GM19239 (cell line): ENCODE measurements around the gene GRAMD1B.
"Not testable (repeated sequence)": the region's sequence is repeated elsewhere in the genome, so short reads cannot be mapped to it uniquely, and the experiment has no call there.

Experiments
- DNase-seq: peaks from one replicate; pipeline ENCODE4 v3.0.0; 2011; ENCODE audit warnings: low spot score; ENCODE audit not compliant: insufficient read length
- FAIRE-seq: peaks from 2 replicates; lab custom pipeline; 2011; peaks lifted over from hg19 to GRCh38; lab: Jason Lieb, UNC

The GRAMD1B gene

DNA sequence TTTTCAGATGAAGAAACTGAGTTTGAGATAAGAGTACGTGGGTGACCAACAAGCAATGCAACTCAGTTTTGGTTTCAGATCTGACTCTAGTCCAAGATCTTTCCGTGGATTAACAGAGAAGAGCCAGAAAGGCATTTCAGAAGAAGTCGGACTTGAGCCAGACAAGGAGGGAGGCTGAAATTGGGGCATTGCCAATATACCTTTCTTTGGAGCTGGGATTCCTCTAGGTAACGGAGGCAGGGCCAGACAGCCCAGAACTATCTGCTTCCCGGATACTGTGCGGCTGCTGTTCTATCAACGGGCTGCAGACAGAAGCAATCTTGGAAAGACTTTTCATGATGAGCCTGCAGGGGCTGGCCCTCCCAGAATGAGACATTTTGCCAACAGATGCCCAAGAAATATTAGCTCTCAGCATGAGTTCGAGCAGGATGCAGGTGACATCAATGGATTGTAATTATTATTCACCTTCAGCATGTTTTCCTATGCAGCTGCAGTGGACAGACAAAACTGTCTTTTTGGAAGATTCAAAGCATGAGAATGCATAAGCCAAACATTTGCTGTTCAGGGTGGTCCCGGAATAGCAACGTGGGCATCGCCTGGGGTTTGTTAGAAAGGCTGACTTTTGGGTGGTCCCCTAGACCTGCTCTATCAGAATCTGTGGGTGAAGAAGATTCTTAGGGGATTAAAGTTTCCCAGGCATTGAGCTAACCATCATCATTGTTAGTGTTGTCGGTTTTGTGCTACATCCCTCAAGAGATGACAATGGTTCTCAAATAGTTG lies 128.7 kb downstream of the GRAMD1B start:
- no peak for FAIRE-seq
- no peak for DNase-seq

DNA sequence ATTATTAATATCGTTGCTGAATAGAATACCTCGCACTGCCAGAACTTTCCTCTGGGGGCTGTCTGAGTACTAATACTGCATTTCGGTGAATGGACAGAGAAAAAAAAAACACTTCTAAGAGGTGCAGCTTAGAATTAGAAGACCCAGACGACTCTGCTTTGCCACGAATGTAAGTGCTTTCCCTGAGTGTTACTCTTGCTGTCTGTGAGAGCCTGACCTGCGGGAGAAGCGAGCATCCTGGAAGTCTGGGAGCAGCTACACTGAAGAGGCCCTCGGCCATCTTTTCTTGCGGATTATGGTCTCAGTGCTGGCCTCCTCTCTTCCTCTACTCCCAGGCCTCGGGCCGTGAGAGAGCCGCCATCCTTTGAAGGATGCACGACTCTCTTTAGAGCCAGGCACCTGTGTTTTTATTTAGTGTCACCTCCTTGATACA lies 129.5 kb downstream of the GRAMD1B start:
- no peak for FAIRE-seq
- no peak for DNase-seq

- DNase-seq (no peak), FAIRE-seq (no peak)
Observed at GRCh38 chr11:123560006-123560405, 129.9 kb downstream of the GRAMD1B start.

DNA sequence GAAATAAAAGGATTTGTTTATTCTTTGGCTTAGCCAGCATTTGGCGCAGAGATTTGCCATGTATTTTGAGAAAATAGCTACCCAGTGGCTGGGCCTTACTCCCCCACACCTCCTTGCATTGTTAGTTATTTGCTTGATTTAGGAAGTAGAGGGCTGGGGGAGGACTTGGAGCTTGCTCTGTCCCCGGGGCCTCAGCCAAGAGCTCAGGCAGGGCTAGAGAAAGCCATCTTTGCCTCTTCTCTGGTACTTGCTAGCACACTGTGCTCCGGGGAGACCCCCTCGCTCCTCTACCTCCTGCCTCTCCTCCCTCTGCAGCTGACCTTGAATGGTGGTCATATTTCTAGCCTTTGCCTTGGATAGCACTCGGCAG lies 131.3 kb downstream of the GRAMD1B start:
- no peak for DNase-seq
- no peak for FAIRE-seq

GRCh38 chr11:123562158-123562557 lies 132.1 kb downstream of the GRAMD1B start:
- FAIRE-seq = no peak

DNA sequence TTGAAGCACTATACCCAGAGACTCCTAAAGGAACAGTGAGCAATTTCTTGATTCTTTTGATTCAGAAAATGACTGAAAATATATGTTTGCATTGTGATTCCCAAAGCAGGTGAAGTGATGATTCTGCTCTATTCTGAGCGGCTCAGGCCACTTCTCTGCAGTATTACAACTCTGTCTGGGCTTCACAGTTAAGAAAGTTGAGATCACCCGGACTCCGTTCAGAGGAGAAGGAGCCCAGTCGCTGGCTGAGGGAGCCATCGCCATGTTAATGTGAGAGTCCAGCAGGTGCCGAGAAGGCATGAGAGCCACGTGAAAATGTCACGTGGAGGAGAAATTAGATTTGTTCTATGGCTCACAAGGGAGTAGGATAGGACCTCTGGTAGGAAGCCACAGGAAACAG lies 132.8 kb downstream of the GRAMD1B start:
- no peak for DNase-seq
- FAIRE-seq = no peak

More at GRCh38 chr11:123562158-123562557, 132.1 kb downstream of the GRAMD1B start:
- DNase-seq = no peak

- FAIRE-seq = no peak
- no peak for DNase-seq
Observed at GRCh38 chr11:123564221-123564620, 134.2 kb downstream of the GRAMD1B start.

- DNase-seq = no peak
- no peak for FAIRE-seq
Observed at GRCh38 chr11:123566852-123567251, 136.8 kb downstream of the GRAMD1B start.

GRCh38 chr11:123567466-123567865 lies 137.4 kb downstream of the GRAMD1B start:
- FAIRE-seq = no peak

GRCh38 chr11:123568367-123568870 lies 138.3 kb downstream of the GRAMD1B start:
- no peak for FAIRE-seq

More at GRCh38 chr11:123567466-123567865, 137.4 kb downstream of the GRAMD1B start:
- no peak for DNase-seq

GRCh38 chr11:123569393-123569792 lies 139.3 kb downstream of the GRAMD1B start:
- no peak for DNase-seq
- no peak for FAIRE-seq

More at GRCh38 chr11:123568367-123568870, 138.3 kb downstream of the GRAMD1B start:
- DNase-seq = no peak

DNA sequence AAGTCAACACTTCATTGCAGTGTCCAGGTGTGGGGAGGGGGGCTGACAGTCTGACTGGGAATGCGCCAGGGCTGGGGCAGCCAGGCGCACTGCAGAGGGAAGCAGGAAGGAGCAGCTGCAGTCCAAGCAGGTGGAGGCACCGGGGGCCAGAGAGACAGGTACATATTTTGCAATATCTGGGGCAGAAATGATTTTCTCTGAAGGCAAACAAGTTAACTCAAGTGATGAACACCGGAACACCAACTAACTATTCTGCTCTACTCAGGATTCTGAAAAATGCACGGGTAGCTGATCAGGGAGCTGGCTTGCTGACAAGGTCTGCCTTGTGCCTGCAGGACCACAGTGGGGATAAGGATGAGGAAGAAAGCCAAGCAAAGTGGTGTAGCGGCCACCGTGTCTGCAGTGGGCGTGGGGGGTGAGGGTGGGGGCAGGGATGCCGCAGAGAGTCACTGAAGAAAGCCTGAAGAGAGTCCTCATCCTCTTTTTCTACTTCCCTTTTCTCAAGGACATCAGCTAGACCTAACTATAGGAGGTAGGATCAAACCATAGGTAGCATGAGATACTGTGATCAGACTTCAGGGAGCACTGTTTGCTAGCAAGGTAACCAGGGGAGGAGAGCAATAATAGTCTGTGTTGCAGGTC lies 141.0 kb downstream of the GRAMD1B start:
- DNase-seq (no peak), FAIRE-seq (no peak)

DNA sequence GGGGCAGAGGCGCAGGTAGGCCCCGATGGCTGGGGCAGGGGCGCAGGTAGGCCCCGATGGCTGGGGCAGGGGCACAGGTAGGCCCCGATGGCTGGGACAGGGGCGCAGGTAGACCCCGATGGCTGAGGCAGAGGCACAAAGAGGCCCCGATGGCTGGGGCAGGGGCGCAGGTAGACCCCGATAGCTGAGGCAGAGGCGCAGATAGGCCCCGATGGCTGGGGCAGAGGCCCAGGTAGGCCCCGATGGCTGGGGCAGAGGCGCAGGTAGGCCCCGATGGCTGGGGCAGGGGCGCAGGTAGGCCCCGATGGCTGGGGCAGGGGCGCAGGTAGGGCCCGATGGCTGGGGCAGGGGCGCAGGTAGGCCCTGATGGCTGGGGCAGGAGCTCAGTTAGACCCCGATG lies 142.7 kb downstream of the GRAMD1B start:
- not testable (repeated sequence) for FAIRE-seq, DNase-seq

DNA sequence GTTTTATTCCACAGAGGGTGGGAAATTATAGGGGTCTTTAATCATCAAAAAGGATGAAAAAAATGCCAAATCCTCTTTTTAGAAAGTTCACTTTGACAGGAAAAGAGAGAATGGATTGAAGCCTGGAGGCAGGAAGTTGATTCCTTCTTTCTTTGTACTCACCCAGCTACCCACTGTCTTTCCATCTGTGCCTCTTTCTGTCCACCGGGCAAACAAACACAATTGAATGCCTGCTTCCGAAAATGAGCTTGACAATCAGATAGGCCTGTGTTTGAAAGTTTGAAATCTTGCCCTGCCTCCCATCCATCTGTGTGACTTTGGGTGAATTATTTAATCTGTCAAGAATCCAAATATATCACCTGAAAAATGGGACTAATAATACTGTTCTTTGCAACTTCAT lies 143.2 kb downstream of the GRAMD1B start:
- DNase-seq (no peak), FAIRE-seq (no peak)

- DNase-seq = no peak
- no peak for FAIRE-seq
Observed at GRCh38 chr11:123575441-123575840, 145.4 kb downstream of the GRAMD1B start.

- FAIRE-seq (no peak), DNase-seq (no peak)
Observed at GRCh38 chr11:123576082-123576481, 146.0 kb downstream of the GRAMD1B start.

DNA sequence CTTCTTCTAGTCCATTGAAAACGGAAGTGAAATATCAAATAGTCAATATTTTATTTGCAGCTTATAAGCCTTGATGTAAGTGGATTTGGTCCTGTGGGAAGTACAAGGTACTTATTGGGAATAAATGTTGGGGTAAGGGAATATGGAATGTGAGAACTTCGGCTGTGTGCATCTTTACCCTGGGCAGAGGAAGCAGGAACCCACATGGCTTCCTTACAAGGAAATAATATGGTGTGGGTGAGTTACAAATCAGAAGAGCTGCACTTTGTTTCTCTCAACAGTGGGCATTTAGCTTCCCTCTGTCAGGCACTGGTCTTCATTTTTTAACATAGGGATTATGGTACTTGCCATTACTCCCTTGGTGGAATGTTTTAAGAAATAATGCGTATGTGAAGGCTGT lies 146.4 kb downstream of the GRAMD1B start:
- FAIRE-seq (no peak), DNase-seq (no peak)

DNA sequence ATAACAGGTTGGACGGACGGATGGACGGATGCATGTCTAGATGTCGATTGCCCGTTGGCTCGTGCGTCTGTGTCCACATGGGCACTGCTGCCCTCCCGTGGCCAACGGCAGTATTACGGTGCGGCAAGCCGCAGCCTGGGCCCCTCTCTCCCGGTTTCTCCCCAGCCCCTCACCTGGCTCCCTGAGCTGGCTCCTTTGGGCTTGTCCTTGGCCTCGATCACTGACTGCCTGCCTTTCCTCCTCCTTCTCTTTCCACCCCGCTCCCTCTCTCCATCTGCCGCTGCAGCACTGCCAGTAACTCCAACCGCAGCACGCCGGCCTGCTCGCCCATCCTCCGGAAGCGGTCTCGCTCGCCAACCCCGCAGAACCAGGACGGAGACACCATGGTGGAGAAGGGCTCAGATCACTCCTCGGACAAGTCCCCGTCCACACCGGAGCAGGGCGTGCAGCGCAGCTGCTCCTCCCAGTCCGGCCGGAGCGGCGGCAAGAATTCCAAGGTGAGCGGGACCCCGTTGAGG lies 147.1 kb downstream of the GRAMD1B start:
- FAIRE-seq = peak; percentile 86

GRCh38 chr11:123578778-123579481 lies 148.9 kb downstream of the GRAMD1B start:
- FAIRE-seq (no peak), DNase-seq (no peak)

More for the DNA sequence above, 147.1 kb downstream of the GRAMD1B start:
- peak; percentile 77 for DNase-seq

DNA sequence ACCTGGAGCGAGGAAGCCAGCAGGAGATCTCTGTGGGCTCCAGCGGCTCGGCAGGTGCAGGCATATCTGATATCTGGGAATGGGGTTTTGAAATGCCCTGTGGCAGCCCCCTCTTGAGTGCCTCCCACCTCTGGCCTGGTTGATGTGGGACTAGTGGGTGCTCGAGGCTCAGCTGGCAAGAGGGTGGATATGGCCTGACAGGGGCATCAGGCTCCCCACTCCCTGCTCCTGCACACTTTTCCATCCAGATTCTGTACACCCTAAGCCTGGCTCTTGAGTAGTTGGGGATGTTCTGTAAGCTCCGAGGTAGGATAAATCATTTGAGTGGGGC lies 149.4 kb downstream of the GRAMD1B start:
- FAIRE-seq (no peak), DNase-seq (no peak)

- no peak for FAIRE-seq
- no peak for DNase-seq
Observed at GRCh38 chr11:123580137-123580536, 150.1 kb downstream of the GRAMD1B start.
